Esophagus mucosa (tissue), 1 donor: ENCODE results near the gene CHAF1B. TPM values are rescaled to one million over a fixed set of nuclear protein-coding genes. Genes with fewer than 3 reads are reported as not detected.

Experiments
- ATAC-seq: fragments of 200-7000 bp; cut with Tn5 transposase; one replicate; pipeline ENCODE4 v1.9.1; 2020
- total RNA-seq: library from RNA; stranded (reverse); gene quantifications from one replicate; pipeline ENCODE4 v1.2.4, GENCODE V29; 2023
- donor health status: DM: yes; HTN: yes; CAD: no.

Gene CHAF1B
- total RNA-seq, 1 donor from 2014 or later = 5.4 TPM

DNA sequence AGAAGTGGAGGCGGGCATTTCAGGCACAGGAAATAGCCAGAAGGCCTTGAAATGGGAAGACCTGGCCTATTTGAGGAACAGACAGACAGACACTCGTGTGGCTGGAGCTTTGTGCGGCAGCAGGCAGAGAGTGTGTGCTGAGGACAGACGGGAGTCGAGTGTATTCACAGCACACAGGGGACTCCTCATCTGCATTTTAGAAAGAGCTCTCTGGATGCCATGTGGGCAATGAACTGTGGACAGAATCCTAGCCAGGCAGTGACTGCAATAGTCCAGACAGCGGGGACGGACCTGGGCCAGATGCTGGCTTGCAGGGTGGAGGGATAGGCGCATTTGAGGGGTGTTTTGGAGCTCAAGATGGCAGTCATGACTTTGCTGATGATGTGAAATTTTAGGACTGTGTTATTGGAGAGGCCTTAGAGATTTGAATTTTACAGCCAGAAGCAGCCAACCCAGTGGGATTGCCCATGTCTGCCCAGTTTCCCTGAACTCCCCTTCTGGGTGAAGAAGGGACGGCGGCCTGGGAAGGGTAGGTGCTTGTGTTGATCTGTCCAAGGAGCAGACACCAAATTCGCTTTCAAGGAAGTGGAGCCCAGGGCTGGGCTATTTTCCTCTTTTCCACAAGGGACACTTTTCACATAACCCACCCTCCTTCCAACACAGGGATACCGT, 43.7 kb downstream of the CHAF1B start:
- no peak for ATAC-seq

DNA sequence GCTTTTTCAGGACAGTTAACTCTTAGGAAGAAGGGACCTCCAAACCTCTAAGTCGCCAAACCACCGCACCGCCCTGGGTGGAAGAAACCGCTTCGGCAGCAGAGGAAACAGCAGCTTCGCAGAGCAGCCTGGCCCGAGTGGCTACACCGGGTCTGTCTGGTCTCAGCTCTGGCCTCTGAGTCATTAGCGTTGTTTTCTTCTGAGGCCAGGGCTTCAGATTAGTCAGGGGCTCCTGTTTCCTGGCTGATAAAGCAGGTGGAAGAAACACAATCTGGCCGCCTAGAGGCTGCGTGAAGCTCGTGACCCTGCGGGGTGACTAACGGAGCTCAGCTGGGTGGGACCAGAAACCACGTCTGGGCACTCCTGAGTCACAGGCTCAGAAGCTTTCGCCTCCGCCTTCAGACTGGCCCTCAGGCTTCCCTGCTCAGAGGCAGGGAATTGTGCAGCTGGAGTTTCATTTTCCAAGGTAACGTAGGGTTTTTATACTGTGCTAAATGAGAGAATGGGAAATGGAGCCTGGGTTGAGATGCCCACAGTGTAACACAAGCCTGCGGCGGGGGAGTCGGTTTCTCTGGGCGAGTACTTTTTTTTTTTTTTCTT, 44.9 kb downstream of the CHAF1B start:
- peak; percentile 96 for ATAC-seq

DNA sequence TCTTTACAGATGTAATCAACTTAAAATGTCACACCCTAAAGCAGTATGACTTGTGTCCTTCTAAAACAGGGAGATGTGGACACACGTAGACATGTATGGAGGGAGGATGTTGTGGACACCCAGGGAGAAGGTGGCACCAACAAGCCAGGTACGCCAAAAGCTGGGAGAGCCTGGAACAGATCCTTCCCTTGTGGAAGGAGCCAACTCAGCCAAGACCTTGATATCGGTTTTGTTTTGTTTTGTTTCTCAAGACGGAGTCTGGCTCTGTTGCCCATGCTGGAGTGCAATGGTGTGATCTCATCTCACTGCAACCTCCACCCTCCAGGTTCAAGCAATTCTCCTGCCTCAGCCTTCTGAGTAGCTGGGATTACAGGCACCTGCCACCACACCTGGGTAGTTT, 45.6 kb downstream of the CHAF1B start:
- ATAC-seq = no peak

DNA sequence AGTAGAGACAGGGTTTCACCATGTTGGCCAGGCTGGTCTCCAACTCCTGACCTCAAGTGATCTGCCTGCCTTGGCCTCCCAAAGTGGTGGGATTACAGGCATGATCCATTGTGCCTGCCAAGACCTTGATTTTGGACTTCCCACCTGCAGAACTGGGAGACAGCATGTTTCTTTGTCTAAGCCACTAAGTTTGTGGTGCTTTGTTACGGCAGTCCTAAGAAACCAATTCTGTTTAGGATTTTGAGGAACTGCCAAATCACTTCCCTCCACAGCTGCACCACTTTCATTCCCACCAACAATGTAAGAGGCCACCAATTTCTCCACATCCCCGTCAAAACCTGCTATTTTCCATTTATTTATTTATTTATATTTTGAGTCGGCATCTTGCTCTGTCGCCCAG, 46.1 kb downstream of the CHAF1B start:
- no peak for ATAC-seq

DNA sequence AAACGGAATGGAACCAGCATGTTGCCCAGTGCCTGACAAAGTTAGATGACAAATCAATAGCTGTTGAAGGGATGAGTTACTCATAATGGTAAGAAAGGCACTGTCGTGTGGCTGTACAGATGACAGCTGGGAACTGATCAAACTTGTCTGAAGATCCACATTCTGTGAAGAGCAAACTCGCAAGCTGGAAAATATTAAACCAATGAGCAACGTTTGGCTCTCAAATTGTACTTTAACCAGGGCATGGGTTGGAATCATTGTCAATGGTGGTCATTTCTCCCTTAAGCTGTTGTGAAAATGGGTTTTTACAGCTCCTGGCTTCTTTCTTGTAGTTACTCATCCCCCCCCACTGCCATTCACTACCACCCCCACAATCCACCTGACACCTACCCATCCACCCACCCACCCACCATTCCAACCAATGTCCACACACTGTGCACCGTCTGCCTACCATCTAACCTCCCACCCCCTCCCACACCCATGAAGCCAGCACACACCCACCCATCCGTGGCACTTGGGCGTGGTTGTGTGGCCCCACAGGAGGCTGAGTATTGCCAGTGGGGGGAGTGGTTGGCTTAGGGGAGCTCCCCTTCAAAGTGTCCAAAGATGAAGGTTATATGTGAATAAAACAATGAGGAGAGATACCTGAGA, 48.0 kb downstream of the CHAF1B start:
- ATAC-seq = no peak

DNA sequence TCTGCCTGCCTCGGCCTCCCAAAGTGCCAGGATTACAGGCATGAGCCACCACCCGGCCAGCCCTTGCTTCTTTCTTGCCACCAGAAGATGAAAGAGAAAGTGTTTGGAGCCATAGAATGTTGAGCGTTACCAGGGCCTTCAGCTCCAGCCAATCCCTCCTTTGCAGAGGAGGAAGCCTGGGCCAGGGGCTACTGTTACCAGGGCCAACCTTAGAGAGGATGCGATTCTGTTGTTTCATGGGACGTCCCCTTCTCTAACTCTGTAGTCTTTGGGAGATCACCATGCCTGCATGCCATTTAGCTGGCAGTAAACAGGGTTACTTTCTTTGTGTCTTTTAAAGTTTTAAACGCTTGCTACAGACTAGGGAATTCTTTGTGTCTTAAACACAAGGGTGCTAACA, 49.0 kb downstream of the CHAF1B start:
- ATAC-seq = no peak

DNA sequence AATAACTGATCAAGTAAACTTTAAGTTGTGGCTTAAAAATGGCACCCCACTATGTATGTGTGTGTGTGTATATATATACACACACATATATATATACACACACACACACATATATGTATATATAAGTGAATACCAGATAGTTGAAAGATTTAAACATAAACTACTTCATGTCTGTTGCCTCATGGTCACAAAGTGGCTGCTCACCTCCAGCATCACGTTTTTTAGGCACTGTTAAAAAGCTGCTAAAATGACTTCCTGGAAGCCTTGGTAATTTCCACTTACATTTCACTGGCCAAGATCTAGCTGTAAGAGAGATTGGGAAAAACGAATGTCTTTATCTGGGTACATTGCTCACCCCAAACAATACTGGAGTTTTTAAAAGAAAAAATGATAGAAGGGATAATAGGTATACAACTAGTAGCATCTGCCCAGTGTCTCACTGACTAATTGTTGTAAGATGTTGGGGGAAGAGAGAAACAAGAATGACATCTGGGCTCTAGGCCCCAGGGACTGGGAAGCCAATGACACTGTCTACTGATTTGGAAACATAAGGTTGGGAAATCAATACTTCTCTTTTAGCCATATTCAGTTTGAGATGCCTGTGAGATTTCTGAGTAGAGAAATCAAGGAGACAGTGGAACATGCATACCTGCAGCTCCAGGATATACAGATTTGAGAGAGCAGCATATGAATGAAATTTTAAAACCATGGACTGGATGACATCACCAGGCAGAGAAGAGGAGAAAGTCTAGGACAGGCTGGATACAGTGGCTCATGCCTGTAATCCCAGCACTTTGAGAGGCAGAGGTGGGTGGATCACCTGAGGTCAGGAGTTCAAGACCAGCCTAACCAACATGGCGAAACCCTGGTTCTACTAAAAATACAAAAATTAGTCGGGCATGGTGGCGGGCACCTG, 51.9 kb downstream of the CHAF1B start:
- ATAC-seq = no peak

DNA sequence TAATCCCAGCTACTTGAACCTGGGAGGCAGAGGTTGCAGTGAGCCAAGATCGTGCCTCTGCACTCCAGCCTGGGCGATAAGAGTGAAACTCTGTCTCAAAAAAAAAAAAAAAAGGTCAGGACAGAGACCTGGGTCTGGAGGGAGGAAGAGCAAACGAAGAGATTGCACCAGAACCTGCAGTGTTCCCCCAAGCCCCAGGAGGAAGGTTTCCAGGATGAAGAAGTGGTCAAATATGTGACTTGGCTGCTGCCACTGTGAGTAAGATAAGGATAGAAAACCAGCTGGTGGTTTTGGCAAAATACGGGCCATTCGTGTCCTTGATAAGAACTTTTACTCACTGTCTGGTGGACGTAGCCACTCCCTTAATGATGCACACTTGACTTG, 52.5 kb downstream of the CHAF1B start:
- no peak for ATAC-seq

DNA sequence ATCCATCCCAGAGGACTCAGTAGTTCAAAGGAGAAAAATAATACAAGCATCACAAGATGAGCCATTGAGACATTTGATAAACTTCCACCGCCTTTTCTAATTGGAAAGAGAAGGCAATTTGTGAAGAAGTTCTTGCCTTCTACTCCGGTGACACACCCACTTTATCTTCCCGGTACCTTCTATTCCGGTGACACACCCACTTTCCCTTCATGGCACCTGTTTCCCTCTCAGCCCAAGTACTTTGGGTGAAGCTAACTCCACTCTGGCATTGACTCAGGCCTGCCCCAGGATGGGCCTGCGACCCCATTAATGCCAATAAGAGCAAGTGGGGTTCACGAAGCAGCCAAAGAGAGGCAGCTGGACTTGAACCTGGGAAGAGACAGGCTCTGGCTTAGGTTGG, 56.5 kb downstream of the CHAF1B start:
- ATAC-seq = no peak

DNA sequence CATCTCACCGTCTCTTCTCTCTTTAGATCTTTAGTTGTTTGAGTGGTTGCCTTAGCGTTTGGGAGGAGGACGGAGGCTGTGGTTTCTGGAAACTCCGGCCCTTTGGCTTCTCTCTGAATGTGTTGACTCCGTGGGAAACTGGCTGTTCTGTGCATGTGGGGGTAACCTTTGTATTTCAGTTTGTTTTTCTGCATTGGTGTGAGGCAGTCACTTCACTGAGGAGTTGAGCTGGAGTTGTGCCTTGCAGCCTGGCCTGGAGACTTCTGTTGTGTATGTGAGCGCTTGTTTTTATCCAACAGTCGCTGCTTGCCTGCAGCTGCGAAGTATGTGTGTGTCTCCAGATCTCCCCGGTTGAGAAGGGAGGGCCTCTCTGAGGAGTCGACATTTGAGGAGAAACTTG, 61.1 kb downstream of the CHAF1B start:
- ATAC-seq = no peak

DNA sequence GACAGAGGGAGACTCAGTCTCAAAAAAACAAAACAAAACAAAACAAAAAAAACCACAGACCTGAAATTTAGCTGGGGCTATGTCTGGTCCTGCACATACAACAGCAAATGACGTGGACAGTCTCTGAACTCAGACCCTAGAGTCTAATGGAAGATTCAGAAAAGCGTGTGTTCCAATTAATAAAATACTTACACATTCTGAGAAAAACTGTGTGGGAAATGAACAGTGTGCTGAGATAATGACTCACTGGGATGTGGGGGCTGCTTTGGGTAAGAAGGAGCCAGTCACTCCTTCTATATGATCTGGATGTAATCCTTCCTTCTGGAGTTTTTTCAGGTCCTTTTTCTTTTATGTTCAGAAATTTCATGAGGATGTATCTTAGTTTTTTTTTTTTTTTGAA, 65.3 kb downstream of the CHAF1B start:
- no peak for ATAC-seq

DNA sequence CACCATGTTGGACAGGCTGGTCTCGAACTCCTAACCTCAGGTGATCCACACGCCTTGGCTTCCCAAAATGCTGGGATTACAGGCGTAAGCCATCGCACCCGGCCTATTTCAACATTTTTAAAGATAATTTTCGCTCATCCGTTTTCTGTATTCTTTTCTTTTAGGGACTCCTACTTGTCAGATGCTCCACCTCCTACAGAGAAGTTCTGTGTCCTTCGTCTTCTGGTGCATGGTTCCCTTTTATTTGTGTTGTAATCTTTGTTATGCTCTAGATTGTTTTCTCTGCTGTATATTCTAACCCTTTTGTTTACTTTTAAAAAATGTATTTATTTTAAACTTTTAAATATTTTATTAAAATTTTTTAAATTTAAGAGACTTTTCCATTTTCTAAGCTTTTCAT, 66.3 kb downstream of the CHAF1B start:
- no peak for ATAC-seq

DNA sequence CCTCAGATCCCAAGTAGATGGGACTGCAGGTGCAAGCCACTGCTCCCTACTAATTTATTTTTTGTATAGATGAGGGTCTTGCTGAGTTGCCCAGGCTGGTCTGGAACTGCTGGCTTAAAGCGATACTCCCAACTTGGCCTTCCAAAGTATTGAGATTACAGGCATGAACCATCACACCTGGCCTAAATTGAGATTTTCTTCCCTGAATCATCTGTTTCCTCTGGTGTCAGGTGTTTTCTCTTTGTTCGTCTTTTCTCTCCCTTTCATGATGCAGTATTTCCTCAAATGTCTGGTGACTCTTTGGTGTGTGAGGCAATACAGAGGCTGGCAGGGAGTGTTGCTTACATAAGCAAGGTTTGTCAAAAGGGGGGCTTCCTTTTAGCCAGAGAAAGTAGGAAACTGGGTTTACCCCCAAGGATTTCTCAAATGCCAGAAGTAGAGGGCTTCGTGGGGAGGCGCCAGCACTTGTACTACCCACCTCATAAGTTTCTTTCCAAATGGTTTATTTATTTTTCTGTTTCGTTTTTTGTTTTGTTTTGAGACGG, 67.2 kb downstream of the CHAF1B start:
- no peak for ATAC-seq

DNA sequence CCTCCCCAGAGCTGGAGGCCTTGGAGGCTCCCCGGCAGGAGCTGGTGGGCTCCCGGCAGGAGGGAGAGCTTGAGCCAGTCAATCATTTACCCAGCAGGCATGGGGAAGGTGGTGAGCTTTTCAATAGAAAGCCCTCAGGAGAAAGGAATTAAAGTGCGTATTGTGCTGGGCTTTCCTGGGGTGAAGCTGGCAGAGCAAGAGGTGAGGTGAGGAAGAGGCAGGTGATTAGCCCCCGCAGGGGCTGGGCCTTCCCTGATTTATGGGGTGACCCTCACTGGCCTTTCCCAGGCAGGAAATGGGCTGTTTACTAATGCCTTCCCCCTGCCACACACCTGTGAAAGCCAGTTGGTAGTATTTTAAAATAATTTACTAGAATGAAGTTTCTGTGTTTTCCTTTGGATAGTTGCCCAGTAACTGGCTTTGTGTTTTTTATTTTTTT, 68.9 kb downstream of the CHAF1B start:
- no peak for ATAC-seq

DNA sequence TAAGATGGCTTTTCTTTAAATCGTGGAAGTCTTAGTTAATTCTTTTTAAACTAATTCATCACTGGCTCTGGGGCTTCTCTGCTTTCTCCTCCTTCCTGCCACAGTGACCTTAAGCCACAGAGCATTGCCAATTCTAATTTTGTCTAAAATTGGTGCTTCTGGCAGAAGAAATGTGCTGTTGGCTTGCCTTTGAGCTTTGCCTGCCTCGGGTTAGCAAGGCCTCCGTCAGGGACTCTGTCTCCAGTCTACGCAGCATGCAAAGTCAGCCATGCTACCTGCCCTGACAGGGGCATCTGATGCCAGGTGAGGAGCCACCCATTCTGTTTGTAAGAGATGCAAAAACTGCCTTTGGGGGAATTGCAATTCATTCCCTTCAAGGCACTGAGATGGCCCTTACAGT, 69.5 kb downstream of the CHAF1B start:
- no peak for ATAC-seq

DNA sequence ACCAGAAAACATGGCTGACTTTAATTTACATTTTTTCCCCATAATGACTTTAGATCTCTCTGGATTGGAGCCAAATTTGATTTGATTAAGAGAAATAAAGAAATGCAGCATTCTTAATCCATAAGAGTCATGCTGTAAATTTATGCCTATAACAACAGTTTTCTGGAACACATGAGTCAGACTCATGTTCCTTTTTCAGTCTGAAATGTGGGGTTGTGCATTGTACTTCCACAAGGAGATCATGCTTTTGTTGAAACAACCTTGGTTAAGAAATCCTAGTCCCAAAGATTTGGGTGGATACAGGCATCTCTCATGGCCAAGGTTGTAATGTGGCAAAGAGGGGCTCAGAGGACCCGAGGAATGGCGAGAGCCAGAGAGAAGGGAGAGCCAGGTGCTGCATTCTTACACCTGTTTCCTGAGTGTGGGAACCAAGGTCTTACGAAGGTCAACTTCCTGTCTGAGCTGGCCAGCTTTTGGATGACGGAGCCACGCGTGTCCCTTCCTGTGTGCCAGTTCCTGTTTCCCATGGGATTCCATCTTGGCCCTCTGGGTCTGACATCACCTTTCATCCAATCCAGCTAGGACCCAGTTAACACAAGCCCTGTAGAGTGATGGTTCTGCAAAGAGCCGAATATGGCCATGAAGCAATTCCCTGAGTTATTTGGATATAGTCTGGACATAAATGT, 71.7 kb downstream of the CHAF1B start:
- ATAC-seq = no peak

DNA sequence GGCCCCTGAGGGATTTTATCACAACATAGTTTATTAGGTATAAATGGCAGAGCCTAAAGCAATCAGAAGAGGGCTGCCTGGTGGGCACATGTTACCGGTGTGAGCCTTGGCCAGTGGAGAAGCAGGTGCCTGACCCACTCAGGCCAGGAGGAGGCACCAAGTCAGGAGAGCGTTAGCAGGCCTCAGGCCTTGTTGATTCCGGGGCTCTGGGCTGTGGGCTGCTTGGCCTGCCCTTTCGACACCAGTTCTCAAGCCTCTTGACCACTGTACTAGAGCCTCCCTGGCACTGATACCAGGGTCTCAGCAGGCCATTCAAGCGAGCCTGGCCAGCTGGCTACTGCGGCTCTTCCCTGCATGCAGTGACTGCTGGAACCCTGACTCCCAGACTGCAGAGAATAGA, 73.9 kb downstream of the CHAF1B start:
- no peak for ATAC-seq

DNA sequence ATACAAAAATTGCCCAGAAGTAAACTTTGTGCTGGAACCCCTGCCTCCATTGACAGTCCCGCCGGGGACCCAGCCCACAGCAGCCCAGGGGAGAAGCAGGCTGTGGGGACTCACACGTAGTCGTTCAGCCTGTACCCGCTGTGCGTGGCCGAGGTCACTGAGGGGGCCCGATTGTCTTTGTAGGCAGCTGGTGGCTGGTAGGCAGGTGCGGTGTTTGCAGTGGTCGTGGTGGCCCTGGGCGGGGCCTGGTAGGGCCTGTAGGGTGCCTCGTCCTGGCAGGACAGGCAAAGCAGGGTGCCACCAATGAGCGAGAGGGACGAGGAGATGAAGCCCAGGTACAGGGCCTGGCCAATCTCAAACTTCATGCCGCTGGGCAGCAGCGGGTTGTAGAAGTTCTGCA, 75.7 kb downstream of the CHAF1B start:
- peak; percentile 10 for ATAC-seq

DNA sequence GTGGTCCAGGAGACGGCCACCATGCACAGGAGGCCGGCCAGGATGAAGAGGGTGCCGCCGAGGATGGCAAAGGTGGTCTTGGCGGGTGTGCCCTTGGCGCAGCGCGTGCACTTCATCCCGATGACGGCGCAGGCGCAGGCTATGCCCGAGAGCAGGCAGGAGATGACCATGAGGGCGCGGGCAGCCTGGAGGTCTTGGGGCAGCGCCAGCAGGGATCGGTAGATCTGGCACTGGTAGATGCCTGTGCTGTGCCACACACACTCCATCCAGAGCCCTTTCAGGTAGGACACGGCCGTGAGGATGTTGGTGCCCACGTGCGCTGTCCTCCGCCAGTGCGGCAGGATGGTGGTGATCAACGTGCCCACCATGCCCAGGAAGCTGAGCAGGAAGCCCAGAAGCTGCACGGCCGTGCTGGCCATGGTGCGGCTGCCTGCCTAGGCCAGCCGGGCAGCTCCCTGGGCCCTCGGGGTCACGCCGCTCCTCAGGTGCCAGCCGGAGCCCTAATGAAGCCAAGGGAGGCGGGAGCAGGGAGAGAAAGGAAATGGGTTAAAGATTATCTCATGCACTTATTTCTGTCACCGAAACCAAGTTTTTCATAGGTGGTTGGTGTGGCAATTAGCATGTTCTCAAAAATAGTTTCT, 76.2 kb downstream of the CHAF1B start:
- ATAC-seq = no peak

DNA sequence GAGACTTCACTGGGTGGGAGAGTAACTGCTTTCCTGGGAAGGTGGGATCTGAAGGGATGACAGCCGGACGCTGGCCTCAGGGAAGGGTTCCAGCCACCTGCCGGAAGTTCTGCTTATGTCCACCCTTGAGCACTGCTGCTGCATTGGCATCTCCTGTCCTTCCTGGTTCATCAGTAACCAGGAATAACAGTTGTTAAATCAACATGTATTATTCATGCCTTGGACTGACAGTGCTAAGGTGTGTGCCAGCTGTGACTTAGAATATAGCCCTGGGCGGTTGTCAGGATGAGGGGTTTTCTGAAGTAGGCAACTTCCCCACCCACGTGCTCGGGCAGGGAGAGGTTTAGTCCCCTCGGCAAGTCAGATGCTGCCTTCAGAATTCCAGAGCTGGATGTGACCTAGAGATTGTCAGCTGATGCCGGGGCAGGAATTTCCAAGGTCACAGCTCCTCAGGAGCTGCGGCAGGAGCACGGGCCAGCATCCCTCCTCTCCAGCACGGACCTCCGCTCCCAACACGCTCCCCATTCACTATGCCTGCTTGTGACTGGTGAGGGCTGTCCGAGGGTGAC, 76.8 kb downstream of the CHAF1B start:
- ATAC-seq = peak; percentile 73

DNA sequence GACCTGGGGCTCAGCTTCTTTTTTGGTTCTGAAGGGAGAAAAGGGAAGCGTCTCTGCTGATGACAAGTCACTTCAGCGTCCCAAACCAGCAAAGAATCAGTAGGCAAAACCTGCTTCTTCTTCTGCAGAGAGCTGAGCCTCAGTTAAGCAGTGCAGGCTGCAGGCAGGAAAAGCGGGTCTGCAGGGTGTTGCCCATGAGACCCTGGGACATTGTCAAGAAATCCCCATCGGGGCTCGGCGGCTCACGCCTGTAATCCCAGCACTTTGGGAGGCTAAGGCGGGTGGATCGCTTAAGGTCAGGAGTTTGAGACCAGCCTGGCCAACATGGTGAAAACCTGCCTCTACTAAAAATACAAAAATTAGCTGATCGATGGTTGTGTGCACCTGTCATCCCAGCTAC, 78.0 kb downstream of the CHAF1B start:
- ATAC-seq = no peak
